ENCODE data around the gene TM2D3. TPM values are rescaled to one million over a fixed set of nuclear protein-coding genes. Genes with fewer than 3 reads are reported as not detected.

TM2D3 gene
- total and polyA plus RNA-seq, 10 of the 15 experiments (the other 5 are each of a cell fraction or from before 2014, with no cell fraction given): 28.3 to 84.5 (median 45.0) TPM

DNA sequence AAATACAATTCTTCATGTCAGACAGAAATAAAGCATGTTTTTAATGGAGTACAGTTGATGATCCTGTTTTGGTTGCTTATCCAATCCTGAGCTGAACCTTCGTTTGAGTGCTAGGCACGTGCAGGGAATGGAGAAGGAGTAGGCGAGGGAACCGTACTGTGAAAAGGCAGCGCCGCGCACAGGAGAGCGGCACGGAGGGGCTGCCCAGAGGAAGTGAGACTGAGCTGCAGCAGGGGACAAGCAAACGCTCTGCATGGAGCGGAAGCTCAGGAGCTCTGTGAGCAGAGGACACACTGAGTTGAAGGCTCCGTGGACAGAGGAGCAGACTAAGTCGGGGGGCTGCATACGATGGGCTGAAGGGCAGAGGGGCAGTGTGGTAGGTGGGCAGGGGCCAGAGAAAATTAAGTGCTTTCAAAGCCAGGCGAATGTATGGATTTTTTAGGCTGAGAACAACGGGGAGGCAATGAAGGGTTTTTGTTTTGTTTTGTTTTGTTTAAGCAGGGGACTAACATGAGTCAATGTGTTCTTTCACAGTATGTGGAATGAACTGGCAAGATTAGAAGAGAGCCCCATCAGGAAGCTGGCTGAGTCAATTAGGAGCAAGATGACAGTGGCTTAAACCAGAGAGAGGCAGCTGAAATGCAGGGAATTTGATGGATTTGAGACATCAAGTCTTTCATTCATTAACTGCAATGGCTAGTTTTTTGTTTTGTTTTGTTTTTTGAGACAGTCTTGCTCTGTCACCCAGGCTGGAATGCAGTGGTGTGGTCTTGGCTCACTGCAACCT is 23.8 kb upstream of the TM2D3 start (continued):
- TF ChIP-seq, protein P1, sequence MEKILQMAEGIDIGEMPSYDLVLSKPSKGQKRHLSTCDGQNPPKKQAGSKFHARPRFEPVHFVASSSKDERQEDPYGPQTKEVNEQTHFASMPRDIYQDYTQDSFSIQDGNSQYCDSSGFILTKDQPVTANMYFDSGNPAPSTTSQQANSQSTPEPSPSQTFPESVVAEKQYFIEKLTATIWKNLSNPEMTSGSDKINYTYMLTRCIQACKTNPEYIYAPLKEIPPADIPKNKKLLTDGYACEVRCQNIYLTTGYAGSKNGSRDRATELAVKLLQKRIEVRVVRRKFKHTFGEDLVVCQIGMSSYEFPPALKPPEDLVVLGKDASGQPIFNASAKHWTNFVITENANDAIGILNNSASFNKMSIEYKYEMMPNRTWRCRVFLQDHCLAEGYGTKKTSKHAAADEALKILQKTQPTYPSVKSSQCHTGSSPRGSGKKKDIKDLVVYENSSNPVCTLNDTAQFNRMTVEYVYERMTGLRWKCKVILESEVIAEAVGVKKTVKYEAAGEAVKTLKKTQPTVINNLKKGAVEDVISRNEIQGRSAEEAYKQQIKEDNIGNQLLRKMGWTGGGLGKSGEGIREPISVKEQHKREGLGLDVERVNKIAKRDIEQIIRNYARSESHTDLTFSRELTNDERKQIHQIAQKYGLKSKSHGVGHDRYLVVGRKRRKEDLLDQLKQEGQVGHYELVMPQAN (conservative IDR thresholded peaks at IDR 0.05): no peak
- TF ChIP-seq CREB1 (IDR thresholded peaks at IDR 0.05; ENCODE audit: low read depth): 0 out of 2 replicates have a peak, but pooled peaks have one; percentile 11
- no peak for TF ChIP-seq RCOR1 (conservative IDR thresholded peaks at IDR 0.05; ENCODE audit: low read depth, low read length)
- no peak for TF ChIP-seq RAD51 (IDR thresholded peaks at IDR 0.05)
- peak; percentile 39; the same call in 1 of the 2 replicates for TF ChIP-seq NFIC (IDR thresholded peaks at IDR 0.05; ENCODE audit: low read depth, low read length)
- 0 out of 2 replicates have a peak, but pooled peaks have one; percentile 66 for TF ChIP-seq CBX5 (IDR thresholded peaks at IDR 0.05; ENCODE audit: low read depth)
- 0 out of 2 replicates have a peak, but pooled peaks have one; percentile 14 for TF ChIP-seq RAD21 (IDR thresholded peaks at IDR 0.05; ENCODE audit: insufficient read depth, low read depth, low read length)
- no peak for TF ChIP-seq ASH2L (IDR thresholded peaks at IDR 0.05; ENCODE audit: borderline replicate concordance, low read depth)
- TF ChIP-seq, protein P2, sequence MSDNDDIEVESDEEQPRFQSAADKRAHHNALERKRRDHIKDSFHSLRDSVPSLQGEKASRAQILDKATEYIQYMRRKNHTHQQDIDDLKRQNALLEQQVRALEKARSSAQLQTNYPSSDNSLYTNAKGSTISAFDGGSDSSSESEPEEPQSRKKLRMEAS (IDR thresholded peaks at IDR 0.05; ENCODE audit: low read depth, low read length): peak; percentile 62; the same call in 1 of the 2 replicates
- TF ChIP-seq BACH1 (IDR thresholded peaks at IDR 0.05; ENCODE audit: borderline replicate concordance): no peak

DNA sequence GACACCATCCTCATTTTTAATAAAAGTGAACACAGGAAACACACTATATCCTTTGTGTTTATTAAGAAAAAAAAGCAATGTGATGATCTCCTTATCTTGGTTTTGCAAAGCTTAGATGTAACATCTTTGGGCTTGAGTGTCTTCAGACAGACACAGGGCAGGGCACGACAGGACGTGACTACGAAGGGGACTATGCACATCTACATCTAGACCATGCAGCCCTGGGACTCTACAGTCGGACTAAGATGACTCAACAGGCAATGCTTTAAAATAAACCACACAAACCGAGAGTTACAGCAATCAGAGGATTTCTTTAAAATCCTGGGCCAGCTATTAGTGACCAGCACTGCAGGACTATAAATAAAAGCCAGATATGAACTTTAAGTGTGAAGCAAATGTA is 22.8 kb upstream of the TM2D3 start:
- no TSS peak for BruUV-seq (replicated peaks)
- ChIA-PET CTCF (interaction anchor here (2.0 kb wide), 1 partner anchor 34 kb away, joined by 6 read pairs; no protein-coding TSS in a partner anchor), RAD21 (ENCODE audit: unreplicated experiment) (no interaction called here), POLR2A (no interaction called here), SMC1A (ENCODE audit: uncharacterized antibody, unreplicated experiment) (no interaction called here)
- Histone ChIP-seq H3K79me2 (ENCODE audit: control insufficient read depth, insufficient read depth, low read length) (no peaks in the 10 kb centered on the region), H3K4me3 (no peak overlapping the region), H2AFZ (ENCODE audit: control insufficient read depth, low read depth, low read length) (no peak overlapping the region), H3K4me1 (ENCODE audit: control insufficient read depth, insufficient read depth, low read length) (peaks cover 6% of the 10 kb centered on the region; the same call in 1 of the 2 replicates), H3K27ac (ENCODE audit: control insufficient read depth, insufficient read depth) (no peak overlapping the region), H3K9me3 (replicated peaks; ENCODE audit: control insufficient read depth, insufficient read depth, low read length) (no peaks in the 10 kb centered on the region), H4K20me1 (ENCODE audit: control insufficient read depth, insufficient read depth) (no peaks in the 10 kb centered on the region), H3K4me2 (ENCODE audit: control insufficient read depth, insufficient read depth) (no peak overlapping the region), H3K9ac (ENCODE audit: control insufficient read depth, insufficient read depth, low read length) (no peak overlapping the region), H3K36me3 (ENCODE audit: control insufficient read depth in 2 of 2, insufficient read depth in 2 of 2, low read length in 1 of 2) (peaks cover 0 to 6% of the 10 kb centered on the region in 2 experiments), H3K27me3 (replicated peaks in 1 of 2; ENCODE audit: control insufficient read depth in 2 of 2, insufficient read depth in 2 of 2, low read length in 1 of 2) (no peaks in the 10 kb centered on the region)
- intact Hi-C loops (cut with micrococcal nuclease; ENCODE audit: unreplicated experiment): no loop called here
- no peak for DNase-seq (ENCODE audit: low read depth, low spot score)
- no peak for FAIRE-seq
- 16% methylated on average over 5 of the region's 5 CpGs for WGBS (ENCODE audit: insufficient coverage, insufficient replicate concordance, low lambda C conversion rate, missing lambda C conversion rate)
- in situ Hi-C loops (cut with MboI): no loop called here
- ATAC-seq: no peak
- TF ChIP-seq ZNF217 (IDR thresholded peaks at IDR 0.05) (no peak), ZNF384 (IDR thresholded peaks at IDR 0.05; ENCODE audit: borderline replicate concordance, low read depth, low read length) (no peak), YBX1 (IDR thresholded peaks at IDR 0.05) (no peak), MTA3 (IDR thresholded peaks at IDR 0.05; ENCODE audit: borderline replicate concordance, low read length) (no peak), ZNF207 (IDR thresholded peaks at IDR 0.05; ENCODE audit: borderline replicate concordance) (no peak), ZZZ3 (IDR thresholded peaks at IDR 0.05; ENCODE audit: control insufficient read depth, insufficient read length, low read depth) (no peak)
- TF ChIP-seq, protein P3, sequence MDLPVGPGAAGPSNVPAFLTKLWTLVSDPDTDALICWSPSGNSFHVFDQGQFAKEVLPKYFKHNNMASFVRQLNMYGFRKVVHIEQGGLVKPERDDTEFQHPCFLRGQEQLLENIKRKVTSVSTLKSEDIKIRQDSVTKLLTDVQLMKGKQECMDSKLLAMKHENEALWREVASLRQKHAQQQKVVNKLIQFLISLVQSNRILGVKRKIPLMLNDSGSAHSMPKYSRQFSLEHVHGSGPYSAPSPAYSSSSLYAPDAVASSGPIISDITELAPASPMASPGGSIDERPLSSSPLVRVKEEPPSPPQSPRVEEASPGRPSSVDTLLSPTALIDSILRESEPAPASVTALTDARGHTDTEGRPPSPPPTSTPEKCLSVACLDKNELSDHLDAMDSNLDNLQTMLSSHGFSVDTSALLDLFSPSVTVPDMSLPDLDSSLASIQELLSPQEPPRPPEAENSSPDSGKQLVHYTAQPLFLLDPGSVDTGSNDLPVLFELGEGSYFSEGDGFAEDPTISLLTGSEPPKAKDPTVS (IDR thresholded peaks at IDR 0.05; ENCODE audit: low read depth, low read length): no peak
- TF ChIP-seq, protein P4, sequence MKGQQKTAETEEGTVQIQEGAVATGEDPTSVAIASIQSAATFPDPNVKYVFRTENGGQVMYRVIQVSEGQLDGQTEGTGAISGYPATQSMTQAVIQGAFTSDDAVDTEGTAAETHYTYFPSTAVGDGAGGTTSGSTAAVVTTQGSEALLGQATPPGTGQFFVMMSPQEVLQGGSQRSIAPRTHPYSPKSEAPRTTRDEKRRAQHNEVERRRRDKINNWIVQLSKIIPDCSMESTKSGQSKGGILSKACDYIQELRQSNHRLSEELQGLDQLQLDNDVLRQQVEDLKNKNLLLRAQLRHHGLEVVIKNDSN (IDR thresholded peaks at IDR 0.05; ENCODE audit: borderline replicate concordance, extremely low read length, insufficient read depth, low read depth, low read length): no peak
